HUES6 (cell line): ENCODE measurements around the gene XRCC3.

ENCODE experiments used
- H3K27ac ChIP-seq: 2 replicates; pipeline ENCODE4 v1.7.0; 2013; ENCODE audit warnings: low read depth, mild to moderate bottlenecking, low read length, inconsistent platforms
- H3K27me3 ChIP-seq: 2 replicates; pipeline ENCODE4 v1.6.1; 2013; ENCODE audit warnings: low read length; ENCODE audit not compliant: control insufficient read depth, insufficient read depth
- H3K36me3 ChIP-seq: 2 replicates; pipeline ENCODE4 v1.6.1; 2013; ENCODE audit warnings: low read length; ENCODE audit not compliant: control insufficient read depth, insufficient read depth
- H3K4me1 ChIP-seq: 2 replicates; pipeline ENCODE4 v1.6.1; 2013; ENCODE audit warnings: low read length; ENCODE audit not compliant: control insufficient read depth, insufficient read depth
- H3K4me3 ChIP-seq: 2 replicates; pipeline ENCODE4 v1.5.1; 2013; ENCODE audit warnings: low read depth, low read length
- H3K9ac ChIP-seq: one replicate; pipeline ENCODE4 v1.6.1; 2013; ENCODE audit warnings: mild to moderate bottlenecking, low read length
- H3K9me3 ChIP-seq: 2 replicates; pipeline ENCODE4 v1.6.1; 2013; ENCODE audit warnings: low read depth, low read length; ENCODE audit not compliant: control insufficient read depth, insufficient read depth

XRCC3 gene

DNA sequence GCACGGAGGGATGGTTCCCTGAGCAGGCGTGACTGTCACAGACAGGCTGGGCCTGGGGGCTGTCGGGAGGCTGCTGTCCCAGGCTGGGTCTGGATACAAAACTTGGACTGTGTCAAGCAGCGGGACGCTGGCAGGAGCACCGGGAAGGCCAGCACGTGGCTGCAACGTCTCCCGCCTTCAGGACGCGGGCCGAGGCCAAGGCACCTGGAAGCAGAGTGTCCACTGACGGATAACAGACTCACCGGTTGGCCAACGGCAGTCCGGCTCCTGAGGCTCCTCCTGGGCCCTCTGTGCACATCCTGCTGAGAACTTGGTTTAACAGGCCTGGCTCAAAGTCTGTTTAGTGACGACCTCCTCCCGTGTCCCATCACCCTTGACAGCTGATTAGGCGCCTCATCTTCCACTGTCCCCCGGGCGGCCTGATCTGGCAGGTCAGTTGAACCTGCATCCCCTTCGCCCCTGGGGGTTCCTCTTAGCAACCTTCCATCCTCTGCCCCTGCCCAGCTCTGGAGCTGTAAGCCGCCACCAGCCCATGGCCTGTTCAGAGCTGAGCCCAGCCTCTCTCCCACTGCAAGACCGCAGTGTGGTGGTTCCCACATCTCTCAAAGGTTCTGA is 2.5 kb downstream of the XRCC3 start:
- H3K4me3 ChIP-seq: no peak overlapping the region
- H3K27ac ChIP-seq: no peak overlapping the region
- no peaks in the 10 kb centered on the region for H3K27me3 ChIP-seq
- H3K4me1 ChIP-seq: peaks cover 35% of the 10 kb centered on the region
- H3K9ac ChIP-seq: no peak overlapping the region
- no peaks in the 10 kb centered on the region for H3K9me3 ChIP-seq
- peaks cover 44% of the 10 kb centered on the region for H3K36me3 ChIP-seq

DNA sequence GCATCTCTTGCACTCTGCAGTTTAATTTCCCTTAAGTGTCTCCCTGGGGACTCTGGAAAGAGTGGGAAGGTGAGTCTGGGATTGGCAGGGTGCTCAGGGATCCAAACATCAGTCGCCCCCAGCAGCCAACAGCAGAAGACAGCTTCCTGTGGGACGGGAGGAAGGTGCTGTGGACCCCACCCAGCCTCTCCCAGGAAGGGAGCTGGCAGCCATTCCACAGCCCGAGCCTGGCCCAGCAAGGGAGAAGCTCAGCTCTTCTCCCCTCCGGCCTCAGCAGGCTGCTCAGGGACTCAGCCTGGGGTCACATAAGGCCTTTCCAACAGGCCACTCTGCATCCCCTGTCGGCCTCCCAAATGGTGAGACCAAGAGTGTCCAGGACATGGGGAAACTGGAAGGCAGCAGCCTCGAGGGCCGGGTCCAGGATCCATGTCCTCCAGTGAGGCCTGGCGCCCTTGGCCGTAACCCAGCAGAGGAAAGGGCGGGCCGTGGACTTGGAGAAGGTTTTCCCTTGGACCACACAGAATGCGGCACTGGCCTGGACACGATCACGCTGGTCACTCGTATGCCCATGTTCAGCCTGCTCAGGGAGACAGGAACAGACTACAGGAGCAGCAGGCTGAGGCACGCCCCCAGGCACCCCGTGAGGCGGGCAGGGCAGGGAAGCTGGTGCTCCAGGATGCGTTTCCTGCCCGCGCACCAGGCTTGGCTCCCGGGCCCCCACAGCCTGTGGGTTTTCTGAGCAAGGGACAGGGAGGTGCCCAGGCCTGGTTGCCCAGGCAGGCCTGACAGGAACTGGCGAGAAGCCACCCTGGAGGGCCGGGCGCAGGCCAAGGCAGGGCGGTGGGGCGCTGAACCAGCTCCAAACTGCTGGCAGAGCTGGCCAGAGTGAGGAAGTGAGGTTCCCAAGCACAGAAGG is 3.5 kb downstream of the XRCC3 start:
- Histone ChIP-seq H3K4me1 (peaks cover 31% of the 10 kb centered on the region), H3K27ac (no peak overlapping the region), H3K27me3 (no peaks in the 10 kb centered on the region), H3K36me3 (peaks cover 53% of the 10 kb centered on the region), H3K9ac (no peak overlapping the region), H3K4me3 (no peak overlapping the region), H3K9me3 (no peaks in the 10 kb centered on the region)

- Histone ChIP-seq H3K27ac (no peak overlapping the region), H3K9ac (no peak overlapping the region), H3K9me3 (no peaks in the 10 kb centered on the region), H3K4me1 (peaks cover 29% of the 10 kb centered on the region), H3K36me3 (peaks cover 62% of the 10 kb centered on the region), H3K27me3 (no peaks in the 10 kb centered on the region), H3K4me3 (no peak overlapping the region)
Measured at GRCh38 chr14:103710771-103711377, 4.4 kb downstream of the XRCC3 start.

DNA sequence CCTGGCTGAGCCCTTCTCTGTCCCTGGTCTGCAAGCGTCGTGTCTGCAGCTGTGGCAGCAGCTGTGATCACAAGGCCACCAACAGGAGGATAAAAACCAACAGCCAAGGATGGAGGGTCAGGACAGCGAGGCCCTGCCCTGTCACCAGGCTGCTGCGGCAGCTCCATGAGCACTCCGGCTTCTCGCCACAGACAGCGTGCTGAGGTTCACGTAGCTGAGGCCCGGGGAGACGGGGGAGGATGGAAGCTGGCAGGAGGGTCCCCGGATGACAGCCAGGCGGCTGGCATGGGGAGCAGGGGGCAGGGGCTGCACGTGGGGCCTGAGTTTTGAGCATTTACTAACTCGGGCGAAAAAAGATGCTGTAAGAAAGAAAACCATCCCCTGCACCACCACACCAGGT is 5.4 kb downstream of the XRCC3 start:
- H3K9ac ChIP-seq: no peak overlapping the region

DNA sequence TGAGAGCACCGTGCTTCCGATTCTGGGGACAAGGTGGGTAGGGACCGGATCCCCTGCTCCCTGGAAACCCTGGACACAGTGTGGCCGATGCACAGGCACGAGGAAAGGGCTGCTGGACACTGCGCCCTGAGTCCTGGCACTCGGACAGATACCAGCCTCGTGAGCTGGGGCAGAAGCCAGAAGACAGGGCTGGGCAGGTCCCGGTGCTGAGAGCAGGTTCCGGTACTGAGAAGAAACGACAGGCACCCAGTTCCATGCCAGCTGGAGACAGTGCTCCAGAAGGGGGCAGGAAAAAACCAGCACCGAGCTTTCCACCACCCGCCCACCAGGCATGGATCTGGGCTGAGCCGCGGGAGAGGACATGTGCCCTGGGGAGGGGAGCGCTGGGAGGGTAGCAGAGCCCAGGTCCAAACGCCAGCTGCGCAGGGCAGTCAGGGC is 6.5 kb downstream of the XRCC3 start:
- Histone ChIP-seq H3K9ac (no peak overlapping the region), H3K36me3 (peaks cover 81% of the 10 kb centered on the region)

More for the DNA sequence above, 5.4 kb downstream of the XRCC3 start:
- Histone ChIP-seq H3K4me3 (no peak overlapping the region), H3K27me3 (no peaks in the 10 kb centered on the region), H3K4me1 (peaks cover 29% of the 10 kb centered on the region), H3K36me3 (peaks cover 73% of the 10 kb centered on the region), H3K27ac (no peak overlapping the region), H3K9me3 (no peaks in the 10 kb centered on the region)

DNA sequence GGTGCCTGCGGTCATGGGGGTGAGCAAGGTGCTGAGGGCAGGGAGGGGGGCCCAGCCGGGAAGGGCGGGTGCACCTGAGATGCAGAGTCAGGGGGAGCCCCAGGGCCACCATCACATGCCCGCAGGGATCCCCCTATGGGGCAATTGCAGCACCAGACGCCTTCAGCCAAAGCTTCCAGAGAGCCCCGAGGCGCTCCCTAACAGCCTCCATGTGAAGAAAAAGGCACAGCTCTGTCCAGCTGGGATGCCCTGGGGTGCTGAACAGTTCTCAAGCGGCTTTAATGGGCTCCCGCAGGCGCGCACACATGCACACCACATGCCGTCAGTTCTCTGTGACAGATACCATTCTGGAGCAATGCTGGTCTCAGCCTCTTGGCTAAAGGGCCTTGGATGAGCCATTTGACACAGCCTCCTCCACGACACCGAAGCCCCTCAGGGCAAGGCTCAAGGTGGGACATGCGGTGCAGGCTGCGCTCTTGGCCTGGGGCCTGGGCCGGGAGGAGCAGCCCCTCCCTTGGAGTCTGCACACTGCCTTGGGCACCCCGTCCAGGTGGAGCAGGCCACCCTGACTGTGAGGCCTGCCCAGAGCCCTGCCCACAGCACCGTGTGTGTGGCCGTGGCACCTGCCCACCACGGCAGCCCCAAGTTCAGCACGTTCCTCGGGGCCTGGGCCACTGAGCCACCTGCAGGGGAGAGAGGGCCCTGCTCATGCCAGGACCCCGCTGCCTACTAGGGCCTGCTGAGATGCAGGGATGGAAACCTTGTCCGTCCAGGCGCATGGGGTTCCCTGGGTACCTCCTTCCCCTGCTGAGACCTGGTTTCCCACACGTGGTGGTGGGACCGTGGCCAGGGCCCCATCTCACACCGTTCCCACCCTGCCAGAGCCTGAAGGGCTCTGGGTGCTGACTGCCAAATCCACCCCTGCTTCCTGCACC is 7.7 kb downstream of the XRCC3 start:
- Histone ChIP-seq H3K9me3 (no peaks in the 10 kb centered on the region), H3K9ac (no peak overlapping the region), H3K27me3 (no peaks in the 10 kb centered on the region), H3K27ac (no peak overlapping the region), H3K36me3 (peaks cover 91% of the 10 kb centered on the region), H3K4me3 (no peak overlapping the region), H3K4me1 (peaks cover 20% of the 10 kb centered on the region)

More for the DNA sequence above, 6.5 kb downstream of the XRCC3 start:
- no peak overlapping the region for H3K27ac ChIP-seq
- no peaks in the 10 kb centered on the region for H3K27me3 ChIP-seq
- no peaks in the 10 kb centered on the region for H3K9me3 ChIP-seq
- H3K4me1 ChIP-seq: peaks cover 23% of the 10 kb centered on the region
- no peak overlapping the region for H3K4me3 ChIP-seq

GRCh38 chr14:103706551-103707328 is 8.5 kb downstream of the XRCC3 start:
- H3K4me1 ChIP-seq: peaks cover 11% of the 10 kb centered on the region
- no peak overlapping the region for H3K4me3 ChIP-seq
- H3K9ac ChIP-seq: no peak overlapping the region
- peaks cover 92% of the 10 kb centered on the region for H3K36me3 ChIP-seq
- no peaks in the 10 kb centered on the region for H3K27me3 ChIP-seq
- H3K27ac ChIP-seq: no peak overlapping the region
- H3K9me3 ChIP-seq: no peaks in the 10 kb centered on the region

GRCh38 chr14:103705504-103706284 is 9.6 kb downstream of the XRCC3 start:
- H3K9ac ChIP-seq: no peak overlapping the region
- no peak overlapping the region; the same call in 1 of the 2 replicates for H3K27ac ChIP-seq
- peaks cover 91% of the 10 kb centered on the region for H3K36me3 ChIP-seq

GRCh38 chr14:103705118-103705503 is 10.1 kb downstream of the XRCC3 start:
- Histone ChIP-seq H3K36me3 (peaks cover 94% of the 10 kb centered on the region), H3K4me1 (no peaks in the 10 kb centered on the region), H3K27ac (0 out of 2 replicates have a peak overlapping the region, but pooled peaks have one; percentile 9), H3K4me3 (no peak overlapping the region), H3K9me3 (no peaks in the 10 kb centered on the region), H3K9ac (no peak overlapping the region), H3K27me3 (no peaks in the 10 kb centered on the region)

More at GRCh38 chr14:103705504-103706284, 9.6 kb downstream of the XRCC3 start:
- Histone ChIP-seq H3K4me3 (no peak overlapping the region), H3K27me3 (no peaks in the 10 kb centered on the region), H3K9me3 (no peaks in the 10 kb centered on the region), H3K4me1 (peaks cover under 1% of the 10 kb centered on the region; the same call in 1 of the 2 replicates)
